HAP-1 (cell line): ENCODE measurements around the gene COQ2.
"Not testable (repeated sequence)": the region's sequence is repeated elsewhere in the genome, so short reads cannot be mapped to it uniquely, and the experiment has no call there.

Source experiments
- DNase-seq, 2 experiments: peaks; one replicate each; pipeline ENCODE4 v3.0.0-alpha.2; 2016 to 2020; ENCODE audit warnings: low spot score in 2 of 2
- H3K27me3 ChIP-seq: fragments of 250-450 bp; sonication (Bioruptor Pico); 2 replicates; pipeline ENCODE4 v1.5.1; 2020; ENCODE audit warnings: low read depth, mild to moderate bottlenecking, moderate library complexity
- H3K36me3 ChIP-seq: fragments of 250-450 bp; sonication (Bioruptor Pico); replicated peaks from 2 replicates; pipeline ENCODE4 v1.5.1; 2020; ENCODE audit warnings: mild to moderate bottlenecking
- H3K4me1 ChIP-seq: fragments of 250-450 bp; sonication (Bioruptor Pico); 2 replicates; pipeline ENCODE4 v1.5.1; 2020; ENCODE audit warnings: mild to moderate bottlenecking
- H3K4me3 ChIP-seq: fragments of 250-450 bp; sonication (Bioruptor Pico); 2 replicates; pipeline ENCODE4 v1.5.1; 2020; ENCODE audit warnings: mild to moderate bottlenecking, moderate library complexity
- H3K9me3 ChIP-seq: fragments of 250-450 bp; sonication (Bioruptor Pico); 2 replicates; pipeline ENCODE4 v1.5.1; 2020; ENCODE audit warnings: mild to moderate bottlenecking, moderate library complexity
- in situ Hi-C: fragments of 300-500 bp; cut with MboI; formaldehyde crosslinking; loops from 3 replicates; pipeline ENCODE4 v1.14.3; 2020; ENCODE audit warnings: low sequenced_read_pairs, inconsistent platforms, mixed read lengths

Gene COQ2

DNA sequence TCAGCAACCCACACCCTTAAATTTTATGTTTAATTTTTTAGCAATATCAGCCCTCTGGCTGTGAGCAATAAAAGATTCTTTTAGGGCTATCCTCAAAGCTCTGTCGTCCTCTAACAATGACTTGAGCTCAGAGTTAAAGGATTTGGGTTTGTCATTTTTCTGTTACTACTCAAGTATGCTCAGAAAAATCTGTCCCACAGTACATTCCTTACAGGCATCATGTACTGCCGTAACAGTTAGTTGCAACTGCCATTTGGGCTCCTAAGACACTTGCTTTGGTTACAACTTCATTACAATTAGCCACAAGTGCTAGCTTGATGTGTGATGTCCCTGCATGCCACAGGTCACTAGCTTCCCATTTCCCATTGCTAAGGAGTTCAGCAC lies 33.2 kb downstream of the COQ2 start:
- no peak overlapping the region for H3K4me3 ChIP-seq
- no peaks in the 10 kb centered on the region for H3K9me3 ChIP-seq
- no peaks in the 10 kb centered on the region for H3K36me3 ChIP-seq
- peaks cover 5% of the 10 kb centered on the region for H3K4me1 ChIP-seq
- in situ Hi-C loops = loop anchor here (10.0 to 25.0 kb wide), 2 partner anchors 167 to 789 kb away; no protein-coding TSS in a partner anchor
- no peak for DNase-seq
- no peaks in the 10 kb centered on the region for H3K27me3 ChIP-seq

DNA sequence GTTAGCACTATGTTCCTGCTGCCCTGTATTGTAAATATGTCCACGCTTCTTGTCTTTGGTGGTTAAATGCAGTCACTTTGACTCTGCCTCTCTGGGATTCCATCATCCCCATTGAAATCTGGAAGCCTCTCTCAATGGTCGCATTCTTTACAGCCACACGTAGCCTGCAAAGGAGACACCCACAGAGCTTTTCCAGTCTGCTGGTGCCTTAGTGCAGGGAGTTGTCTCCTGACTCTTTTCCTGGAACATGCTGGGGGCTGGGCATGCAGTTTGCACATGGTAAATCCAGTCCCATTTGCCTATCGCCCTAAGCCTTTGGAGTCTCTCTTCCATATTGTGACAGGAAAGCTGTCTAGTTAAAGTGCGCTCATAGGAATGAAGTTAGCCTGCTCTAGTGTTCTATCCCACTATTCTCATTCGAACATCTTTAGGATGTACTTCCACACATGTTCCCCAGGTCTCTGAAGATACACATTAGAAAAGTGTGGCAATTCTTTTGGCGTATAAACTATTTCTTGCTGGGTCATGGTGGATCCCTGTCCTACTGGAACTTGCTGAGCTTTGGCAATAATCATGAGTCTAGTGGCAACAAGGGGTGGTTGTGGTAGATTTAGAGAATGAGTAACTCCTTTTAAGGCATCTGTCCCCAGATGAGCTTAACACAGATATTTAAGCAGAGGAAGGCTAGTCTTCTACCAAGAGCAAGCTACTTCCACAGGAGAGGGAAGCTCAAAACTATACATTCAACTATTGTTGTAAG lies 33.7 kb downstream of the COQ2 start:
- no peak for DNase-seq
- H3K9me3 ChIP-seq = no peaks in the 10 kb centered on the region
- in situ Hi-C loops = loop anchor here (10.0 to 25.0 kb wide), 2 partner anchors 166 to 789 kb away; no protein-coding TSS in a partner anchor
- no peaks in the 10 kb centered on the region for H3K36me3 ChIP-seq
- no peak overlapping the region for H3K4me3 ChIP-seq
- peaks cover 3% of the 10 kb centered on the region; the same call in 1 of the 2 replicates for H3K4me1 ChIP-seq
- no peaks in the 10 kb centered on the region for H3K27me3 ChIP-seq

DNA sequence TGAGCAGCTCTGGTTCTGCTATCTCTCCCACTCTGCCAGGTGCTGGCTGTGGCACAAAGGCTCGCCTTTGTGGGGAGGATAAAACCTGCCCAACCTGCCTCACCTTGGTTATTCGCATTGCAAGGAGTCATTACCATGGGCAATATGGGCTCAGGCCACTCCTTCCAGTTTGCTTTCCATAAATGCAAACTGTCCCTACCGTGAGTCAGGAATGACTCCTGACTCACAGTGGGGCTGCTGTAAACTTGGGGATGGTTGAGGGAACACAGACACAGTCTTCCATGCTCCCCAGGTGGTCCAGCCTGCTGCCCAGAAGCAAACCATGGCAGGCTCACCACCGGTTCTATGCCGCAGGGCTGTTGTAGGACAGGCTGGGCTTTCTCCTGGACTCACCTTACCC lies 36.1 kb downstream of the COQ2 start:
- Histone ChIP-seq H3K9me3 (no peaks in the 10 kb centered on the region), H3K4me3 (no peak overlapping the region), H3K4me1 (no peaks in the 10 kb centered on the region), H3K36me3 (no peaks in the 10 kb centered on the region), H3K27me3 (no peaks in the 10 kb centered on the region)
- in situ Hi-C loops = no loop called here
- DNase-seq = no peak

DNA sequence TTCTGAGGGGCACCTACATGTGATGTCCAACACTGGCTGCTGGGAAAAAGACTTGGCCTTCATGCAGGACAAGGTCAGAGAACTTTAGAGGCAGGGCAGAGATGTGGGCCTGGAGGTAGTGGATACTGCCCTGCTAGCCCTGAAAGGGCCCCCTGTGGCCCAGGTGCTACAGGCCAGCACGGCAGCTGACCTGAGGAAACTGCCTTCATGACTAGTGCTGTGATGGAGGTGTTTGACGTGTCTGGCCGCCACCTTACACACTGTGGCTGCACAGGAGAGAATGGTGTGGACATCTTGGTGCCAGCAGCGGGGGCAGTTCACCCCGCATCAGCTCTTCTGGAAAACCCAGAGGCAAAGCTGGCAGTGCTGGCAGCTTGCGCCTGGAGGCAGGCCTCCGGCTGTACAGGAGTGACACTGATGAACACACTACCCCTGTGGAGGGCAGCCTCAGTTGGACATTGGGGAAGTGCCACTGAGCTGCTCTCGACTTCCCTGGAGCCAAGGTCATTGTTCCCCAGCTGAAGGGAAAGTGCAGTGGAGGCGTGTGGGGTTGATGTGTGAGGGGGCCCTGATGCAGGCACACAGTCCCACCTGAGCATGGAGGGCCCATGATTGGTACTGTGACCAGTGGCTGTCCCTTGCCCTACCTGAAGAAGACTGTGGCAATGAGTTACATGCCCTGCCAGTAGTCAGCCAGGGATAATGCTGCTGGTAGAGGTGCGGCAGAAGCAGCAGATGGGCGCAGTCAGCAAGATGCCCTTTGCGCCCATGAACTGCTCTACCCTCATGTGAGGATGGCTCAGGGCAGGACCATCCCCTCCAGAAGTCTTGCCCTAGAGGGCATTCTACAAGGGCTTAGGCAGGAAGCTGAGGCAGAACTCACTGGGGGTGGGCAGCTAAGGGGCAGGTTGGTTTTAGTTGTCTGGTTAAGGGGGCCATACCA lies 36.9 kb downstream of the COQ2 start:
- no peaks in the 10 kb centered on the region for H3K27me3 ChIP-seq
- no peaks in the 10 kb centered on the region for H3K9me3 ChIP-seq
- no peaks in the 10 kb centered on the region for H3K4me1 ChIP-seq
- DNase-seq = no peak
- in situ Hi-C loops = no loop called here
- no peak overlapping the region for H3K4me3 ChIP-seq
- H3K36me3 ChIP-seq = no peaks in the 10 kb centered on the region

DNA sequence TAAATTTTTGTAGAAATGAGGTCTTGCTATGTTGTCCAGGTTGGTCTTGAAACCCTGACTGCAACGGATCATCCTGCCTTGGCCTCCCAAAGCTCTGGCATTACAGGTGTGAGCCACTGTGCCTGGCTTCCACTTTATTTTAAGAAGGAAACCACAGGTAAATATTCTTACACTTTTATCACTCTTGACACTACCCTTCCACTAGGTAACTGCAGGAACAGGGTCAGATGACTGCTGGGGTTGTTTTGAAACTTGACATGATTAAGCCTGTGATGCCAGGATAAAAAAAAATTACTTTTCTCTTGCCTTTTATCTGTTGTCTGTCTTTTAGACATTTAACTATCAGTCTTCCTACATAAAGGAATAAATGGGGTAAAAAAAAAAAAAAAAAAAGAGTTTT lies 43.5 kb downstream of the COQ2 start:
- Histone ChIP-seq H3K9me3 (no peaks in the 10 kb centered on the region), H3K4me1 (no peaks in the 10 kb centered on the region), H3K4me3 (no peak overlapping the region), H3K27me3 (no peaks in the 10 kb centered on the region), H3K36me3 (no peaks in the 10 kb centered on the region)
- in situ Hi-C loops = no loop called here
- no peak for DNase-seq

DNA sequence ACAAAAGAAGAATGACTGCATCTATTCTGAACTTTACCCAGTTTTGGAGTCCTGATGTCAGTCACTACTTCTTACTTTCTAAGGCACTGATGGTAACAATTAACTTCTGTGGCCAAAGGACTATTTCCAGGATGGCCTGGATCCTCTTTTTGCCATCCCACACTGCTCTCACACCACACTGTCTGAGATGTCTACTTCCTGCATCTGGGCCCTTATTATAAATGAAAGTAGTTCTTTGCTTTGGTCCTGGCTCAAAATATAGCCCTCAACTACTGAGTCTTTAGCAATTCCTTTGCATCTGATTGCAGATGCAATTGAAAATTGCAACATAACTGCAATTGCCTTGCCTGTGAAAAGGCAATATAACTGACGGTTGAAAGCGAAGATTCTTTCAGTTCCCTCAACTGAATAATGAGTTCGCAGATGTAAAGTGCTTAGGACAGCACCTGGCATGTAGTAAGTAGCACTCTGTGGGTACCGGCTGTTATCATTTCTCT lies 44.2 kb downstream of the COQ2 start:
- in situ Hi-C loops = no loop called here
- Histone ChIP-seq H3K4me3 (no peak overlapping the region), H3K9me3 (no peaks in the 10 kb centered on the region), H3K4me1 (no peaks in the 10 kb centered on the region), H3K27me3 (no peaks in the 10 kb centered on the region), H3K36me3 (no peaks in the 10 kb centered on the region)
- DNase-seq = no peak

DNA sequence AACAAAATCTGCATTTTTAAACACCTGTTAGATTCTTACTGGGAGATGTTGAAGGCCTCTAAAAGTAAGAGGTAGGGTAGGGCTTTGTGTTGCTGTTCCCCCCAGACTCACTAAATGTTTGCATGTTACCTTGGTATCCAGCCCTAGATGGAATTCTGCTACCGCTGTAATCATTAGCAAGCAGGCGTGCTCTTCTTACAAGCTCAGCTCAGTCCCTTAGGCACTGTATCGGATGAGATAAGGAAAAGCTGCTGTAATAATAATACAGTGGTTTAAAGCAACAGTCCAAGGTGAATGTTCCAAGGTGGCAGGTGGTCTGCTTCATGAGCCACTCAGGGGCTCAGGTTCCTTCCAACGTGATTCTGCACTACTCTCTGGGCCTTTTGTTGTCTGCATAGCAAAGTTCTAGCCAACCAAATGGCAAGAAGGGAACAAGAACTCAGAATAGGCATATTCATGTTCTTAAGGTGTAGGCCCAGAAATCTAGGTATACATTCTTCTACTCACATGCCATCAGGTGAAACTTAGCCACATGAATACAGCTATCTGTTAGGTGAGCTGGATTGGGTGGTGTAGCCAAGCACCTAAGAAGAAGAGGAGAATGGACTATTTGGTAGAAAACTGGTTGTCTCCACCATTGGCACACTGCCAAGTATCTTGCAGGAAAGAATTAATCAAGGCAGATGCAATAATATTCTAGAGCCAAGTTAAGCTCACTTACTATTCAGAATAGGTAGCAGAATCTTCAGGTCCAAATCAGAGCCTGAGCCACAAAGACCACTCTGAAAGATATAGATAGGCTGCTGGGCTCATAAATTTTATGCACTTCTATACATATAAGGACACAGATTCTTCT lies 46.0 kb downstream of the COQ2 start:
- DNase-seq = no peak
- in situ Hi-C loops = no loop called here
- Histone ChIP-seq H3K27me3 (no peaks in the 10 kb centered on the region), H3K36me3 (no peaks in the 10 kb centered on the region), H3K4me1 (no peaks in the 10 kb centered on the region), H3K9me3 (no peaks in the 10 kb centered on the region), H3K4me3 (no peak overlapping the region)

DNA sequence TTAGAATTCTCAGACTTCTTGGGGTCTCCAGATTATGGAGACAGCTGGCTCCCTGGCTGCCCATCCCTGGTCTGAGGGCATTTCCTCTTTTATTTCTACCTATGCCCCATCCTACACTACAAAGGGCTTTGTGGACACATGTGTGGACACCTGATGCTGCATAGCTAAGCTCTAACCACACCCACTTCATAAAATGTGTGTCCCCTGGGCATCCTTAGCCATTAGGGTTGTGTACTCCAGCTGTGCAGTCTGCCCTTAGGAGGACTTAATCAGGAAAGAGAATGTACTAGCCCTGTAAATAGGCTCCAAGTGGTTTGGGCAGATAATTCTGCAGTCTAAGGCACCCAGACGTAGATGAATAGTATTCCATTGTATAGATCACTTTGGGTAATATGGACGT lies 47.0 kb downstream of the COQ2 start:
- no peak for DNase-seq
- Histone ChIP-seq H3K36me3 (no peaks in the 10 kb centered on the region), H3K9me3 (no peaks in the 10 kb centered on the region), H3K27me3 (no peaks in the 10 kb centered on the region), H3K4me3 (no peak overlapping the region), H3K4me1 (no peaks in the 10 kb centered on the region)
- in situ Hi-C loops = no loop called here

DNA sequence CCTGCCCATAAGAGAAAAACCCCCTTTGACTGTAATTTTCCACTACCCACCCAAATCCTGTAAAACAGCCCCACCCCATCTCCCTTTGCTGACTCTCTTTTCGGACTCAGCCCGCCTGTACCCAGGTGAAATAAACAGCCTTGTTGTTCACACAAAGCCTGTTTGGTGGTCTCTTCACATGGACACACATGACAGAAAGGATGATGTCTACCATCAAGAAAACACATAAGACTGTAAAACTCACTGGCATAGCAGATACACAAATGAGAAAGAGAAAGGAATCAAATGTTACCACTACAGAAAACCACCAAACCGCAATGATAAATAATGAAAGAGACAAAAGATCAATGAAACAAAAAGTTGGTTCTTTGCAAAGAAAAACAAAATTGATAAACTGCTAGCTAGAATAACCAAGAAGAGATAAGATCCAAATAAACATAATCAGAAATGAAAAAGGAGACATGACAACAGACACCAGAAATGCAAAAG lies 48.9 kb downstream of the COQ2 start:
- H3K9me3 ChIP-seq, H3K4me1 ChIP-seq, H3K27me3 ChIP-seq, in situ Hi-C loops, H3K36me3 ChIP-seq, DNase-seq, H3K4me3 ChIP-seq: not testable (repeated sequence)

DNA sequence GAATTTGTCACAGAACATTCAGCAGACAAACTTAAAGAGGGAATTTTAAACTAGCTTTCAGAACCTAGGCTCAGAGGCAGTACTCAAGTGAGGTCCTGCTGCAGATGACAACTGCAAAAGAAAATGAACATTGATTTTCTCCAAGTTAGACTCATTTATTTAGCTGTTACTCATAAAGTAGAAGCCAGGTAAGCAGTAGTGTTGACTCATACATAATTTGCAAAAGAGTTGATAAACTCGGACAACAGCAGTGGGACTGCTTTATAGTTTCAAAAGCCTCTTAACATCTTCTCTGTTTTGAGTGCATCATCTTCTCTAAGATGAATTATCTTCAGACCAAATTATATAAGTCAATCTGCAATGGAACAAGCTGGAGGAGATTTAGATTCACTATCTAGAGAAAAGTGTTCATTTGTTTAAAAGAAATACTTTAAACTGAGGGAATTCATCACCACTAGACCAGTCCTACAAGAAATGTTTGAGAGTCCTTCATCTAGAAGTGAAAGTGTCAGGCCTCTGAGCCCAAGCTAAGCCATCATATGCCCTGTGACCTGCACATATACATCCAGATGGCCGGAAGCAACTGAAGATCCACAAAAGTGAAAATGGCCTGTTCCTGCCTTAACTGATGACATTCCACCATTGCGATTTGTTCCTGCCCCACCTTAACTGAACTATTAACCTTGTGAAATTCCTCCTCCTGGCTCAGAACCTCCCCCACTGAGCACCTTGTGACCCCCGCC lies 49.5 kb downstream of the COQ2 start:
- no peak for DNase-seq
- Histone ChIP-seq H3K36me3 (no peaks in the 10 kb centered on the region), H3K4me3 (no peak overlapping the region), H3K9me3 (no peaks in the 10 kb centered on the region), H3K27me3 (no peaks in the 10 kb centered on the region), H3K4me1 (no peaks in the 10 kb centered on the region)
- in situ Hi-C loops = no loop called here

DNA sequence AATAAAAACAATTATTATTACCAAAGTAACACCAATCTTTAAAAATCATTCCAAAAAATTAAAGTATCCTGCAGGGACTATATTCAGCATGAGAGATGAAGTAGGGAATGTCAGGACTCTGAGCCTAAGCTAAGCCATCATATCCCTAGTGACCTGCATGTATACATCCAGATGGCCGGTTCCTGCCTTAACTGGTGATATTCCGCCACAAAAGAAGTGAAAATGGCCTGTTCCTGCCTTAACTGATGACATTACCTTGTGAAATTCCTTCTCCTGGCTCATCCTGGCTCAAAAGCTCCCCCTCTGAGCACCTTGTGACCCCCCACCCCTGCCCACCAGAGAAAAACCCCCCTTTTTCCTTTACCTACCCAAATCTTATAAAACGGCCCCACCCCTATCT lies 50.2 kb downstream of the COQ2 start:
- DNase-seq, H3K27me3 ChIP-seq, H3K9me3 ChIP-seq, H3K4me3 ChIP-seq, H3K36me3 ChIP-seq, in situ Hi-C loops, H3K4me1 ChIP-seq: not testable (repeated sequence)

DNA sequence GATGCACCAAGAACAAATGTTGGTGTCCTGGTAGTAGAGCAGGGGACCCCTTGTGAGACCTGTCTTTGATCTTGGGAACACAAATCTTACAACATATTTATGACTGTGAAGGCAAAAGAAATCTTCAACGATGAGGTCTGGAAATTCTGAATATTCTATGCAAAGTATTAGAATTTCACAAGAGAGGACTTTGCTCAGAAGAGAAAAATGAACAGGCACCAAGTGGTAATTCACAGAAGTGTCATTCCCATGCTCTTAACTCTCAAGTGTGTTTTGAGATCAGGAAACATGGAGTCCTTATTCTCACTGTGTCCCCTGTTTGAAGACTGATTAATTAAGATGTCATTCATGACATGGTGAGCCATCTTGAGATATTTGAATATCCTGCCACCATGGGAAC lies 52.5 kb downstream of the COQ2 start:
- H3K36me3 ChIP-seq = no peaks in the 10 kb centered on the region
- DNase-seq = no peak
- H3K9me3 ChIP-seq = no peaks in the 10 kb centered on the region
- no peak overlapping the region for H3K4me3 ChIP-seq
- H3K4me1 ChIP-seq = no peaks in the 10 kb centered on the region
- H3K27me3 ChIP-seq = no peaks in the 10 kb centered on the region
- in situ Hi-C loops = no loop called here

DNA sequence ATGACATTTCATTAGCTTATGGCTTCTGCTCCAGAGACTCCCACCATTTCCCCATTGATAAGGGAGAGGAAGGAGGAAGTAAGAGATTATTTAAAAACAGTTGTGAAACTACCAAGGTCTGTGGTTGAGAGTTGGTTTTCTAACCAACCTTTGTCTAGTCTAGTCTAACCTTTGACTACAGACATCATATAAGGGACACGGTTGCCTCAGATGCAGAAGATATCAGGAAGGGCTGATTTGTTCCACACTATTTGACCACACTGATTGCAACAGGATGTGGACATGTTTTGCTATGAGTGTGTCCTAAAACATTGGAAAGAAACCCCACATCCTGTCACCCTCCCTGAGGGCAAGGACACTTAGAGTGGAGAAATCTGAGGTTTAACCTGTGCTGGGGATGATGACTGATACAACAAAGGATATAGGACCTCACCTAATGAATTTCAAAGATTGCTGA lies 53.0 kb downstream of the COQ2 start:
- Histone ChIP-seq H3K27me3 (no peaks in the 10 kb centered on the region), H3K9me3 (no peaks in the 10 kb centered on the region), H3K4me3 (no peak overlapping the region), H3K36me3 (no peaks in the 10 kb centered on the region), H3K4me1 (no peaks in the 10 kb centered on the region)
- DNase-seq = no peak
- in situ Hi-C loops = no loop called here
